ENCODE data around the gene KCTD6.

KCTD6 gene

GRCh38 chr3:58471025-58471887, 20.6 kb upstream of the KCTD6 start:
- Histone ChIP-seq H3K9me3 (ENCODE audit: insufficient read depth, low read depth, low read length) (no peaks in the 10 kb centered on the region), H3K27me3 (ENCODE audit: insufficient read depth, low read length) (no peaks in the 10 kb centered on the region), H3K9ac (ENCODE audit: low read depth, low read length) (no peak overlapping the region), H3K4me3 (ENCODE audit: low read length) (no peak overlapping the region), H3K27ac (ENCODE audit: low read length) (no peak overlapping the region), H3K4me1 (ENCODE audit: insufficient read depth, low read length) (peaks cover 16% of the 10 kb centered on the region), H3K36me3 (ENCODE audit: insufficient read depth, low read depth, low read length) (no peaks in the 10 kb centered on the region)

- Histone ChIP-seq H3K9me3 (ENCODE audit: insufficient read depth, low read depth, low read length) (no peaks in the 10 kb centered on the region), H3K27me3 (ENCODE audit: insufficient read depth, low read length) (no peaks in the 10 kb centered on the region), H3K4me1 (ENCODE audit: insufficient read depth, low read length) (peaks cover 16% of the 10 kb centered on the region), H3K27ac (ENCODE audit: low read length) (no peak overlapping the region), H3K9ac (ENCODE audit: low read depth, low read length) (no peak overlapping the region), H3K4me3 (ENCODE audit: low read length) (no peak overlapping the region), H3K36me3 (ENCODE audit: insufficient read depth, low read depth, low read length) (no peaks in the 10 kb centered on the region)
Measured at GRCh38 chr3:58473275-58473674, 18.6 kb upstream of the KCTD6 start.

- H3K27ac ChIP-seq (ENCODE audit: low read length) = no peak overlapping the region
- H3K4me3 ChIP-seq (ENCODE audit: low read length) = no peak overlapping the region
- no peaks in the 10 kb centered on the region for H3K9me3 ChIP-seq (ENCODE audit: insufficient read depth, low read depth, low read length)
- H3K9ac ChIP-seq (ENCODE audit: low read depth, low read length) = no peak overlapping the region
- no peaks in the 10 kb centered on the region for H3K36me3 ChIP-seq (ENCODE audit: insufficient read depth, low read depth, low read length)
- H3K4me1 ChIP-seq (ENCODE audit: insufficient read depth, low read length) = peaks cover 16% of the 10 kb centered on the region
- no peaks in the 10 kb centered on the region for H3K27me3 ChIP-seq (ENCODE audit: insufficient read depth, low read length)
Measured at GRCh38 chr3:58474348-58474911, 17.5 kb upstream of the KCTD6 start.

- no peaks in the 10 kb centered on the region for H3K27me3 ChIP-seq (ENCODE audit: insufficient read depth, low read length)
- peaks cover 16% of the 10 kb centered on the region for H3K4me1 ChIP-seq (ENCODE audit: insufficient read depth, low read length)
- no peaks in the 10 kb centered on the region for H3K36me3 ChIP-seq (ENCODE audit: insufficient read depth, low read depth, low read length)
- no peak overlapping the region for H3K9ac ChIP-seq (ENCODE audit: low read depth, low read length)
- no peak overlapping the region for H3K27ac ChIP-seq (ENCODE audit: low read length)
- H3K9me3 ChIP-seq (ENCODE audit: insufficient read depth, low read depth, low read length) = no peaks in the 10 kb centered on the region
- H3K4me3 ChIP-seq (ENCODE audit: low read length) = no peak overlapping the region
Measured at GRCh38 chr3:58474967-58475578, 16.8 kb upstream of the KCTD6 start.

GRCh38 chr3:58478781-58479180, 13.1 kb upstream of the KCTD6 start:
- H3K4me1 ChIP-seq (ENCODE audit: insufficient read depth, low read length) = no peaks in the 10 kb centered on the region
- no peaks in the 10 kb centered on the region for H3K36me3 ChIP-seq (ENCODE audit: insufficient read depth, low read depth, low read length)
- no peak overlapping the region for H3K9ac ChIP-seq (ENCODE audit: low read depth, low read length)
- H3K27ac ChIP-seq (ENCODE audit: low read length) = no peak overlapping the region
- no peak overlapping the region for H3K4me3 ChIP-seq (ENCODE audit: low read length)
- H3K27me3 ChIP-seq (ENCODE audit: insufficient read depth, low read length) = no peaks in the 10 kb centered on the region
- no peaks in the 10 kb centered on the region; the same call in 1 of the 2 replicates for H3K9me3 ChIP-seq (ENCODE audit: insufficient read depth, low read depth, low read length)

- Histone ChIP-seq H3K27ac (ENCODE audit: low read length) (no peak overlapping the region), H3K4me1 (ENCODE audit: insufficient read depth, low read length) (no peaks in the 10 kb centered on the region), H3K4me3 (ENCODE audit: low read length) (no peak overlapping the region), H3K36me3 (ENCODE audit: insufficient read depth, low read depth, low read length) (no peaks in the 10 kb centered on the region), H3K9ac (ENCODE audit: low read depth, low read length) (no peak overlapping the region), H3K9me3 (ENCODE audit: insufficient read depth, low read depth, low read length) (no peaks in the 10 kb centered on the region; the same call in 1 of the 2 replicates), H3K27me3 (ENCODE audit: insufficient read depth, low read length) (no peaks in the 10 kb centered on the region)
Measured at GRCh38 chr3:58480309-58480708, 11.6 kb upstream of the KCTD6 start.

- no peak overlapping the region for H3K4me3 ChIP-seq (ENCODE audit: low read length)
- H3K9ac ChIP-seq (ENCODE audit: low read depth, low read length) = no peak overlapping the region
- no peak overlapping the region for H3K27ac ChIP-seq (ENCODE audit: low read length)
- no peaks in the 10 kb centered on the region; the same call in 1 of the 2 replicates for H3K27me3 ChIP-seq (ENCODE audit: insufficient read depth, low read length)
- no peaks in the 10 kb centered on the region; the same call in 1 of the 2 replicates for H3K9me3 ChIP-seq (ENCODE audit: insufficient read depth, low read depth, low read length)
- no peaks in the 10 kb centered on the region for H3K36me3 ChIP-seq (ENCODE audit: insufficient read depth, low read depth, low read length)
- H3K4me1 ChIP-seq (ENCODE audit: insufficient read depth, low read length) = no peaks in the 10 kb centered on the region
Measured at GRCh38 chr3:58482917-58483636, 8.8 kb upstream of the KCTD6 start.

GRCh38 chr3:58484045-58484721, 7.7 kb upstream of the KCTD6 start:
- Histone ChIP-seq H3K9me3 (ENCODE audit: insufficient read depth, low read depth, low read length) (no peaks in the 10 kb centered on the region; the same call in 1 of the 2 replicates), H3K9ac (ENCODE audit: low read depth, low read length) (no peak overlapping the region), H3K4me3 (ENCODE audit: low read length) (no peak overlapping the region), H3K36me3 (ENCODE audit: insufficient read depth, low read depth, low read length) (no peaks in the 10 kb centered on the region), H3K27ac (ENCODE audit: low read length) (no peak overlapping the region), H3K27me3 (ENCODE audit: insufficient read depth, low read length) (no peaks in the 10 kb centered on the region; the same call in 1 of the 2 replicates), H3K4me1 (ENCODE audit: insufficient read depth, low read length) (no peaks in the 10 kb centered on the region)

GRCh38 chr3:58484722-58485069, 7.2 kb upstream of the KCTD6 start:
- Histone ChIP-seq H3K4me1 (ENCODE audit: insufficient read depth, low read length) (no peaks in the 10 kb centered on the region), H3K36me3 (ENCODE audit: insufficient read depth, low read depth, low read length) (no peaks in the 10 kb centered on the region), H3K9me3 (ENCODE audit: insufficient read depth, low read depth, low read length) (no peaks in the 10 kb centered on the region; the same call in 1 of the 2 replicates), H3K9ac (ENCODE audit: low read depth, low read length) (no peak overlapping the region), H3K27me3 (ENCODE audit: insufficient read depth, low read length) (no peaks in the 10 kb centered on the region; the same call in 1 of the 2 replicates), H3K27ac (ENCODE audit: low read length) (no peak overlapping the region), H3K4me3 (ENCODE audit: low read length) (no peak overlapping the region)

- no peaks in the 10 kb centered on the region for H3K36me3 ChIP-seq (ENCODE audit: insufficient read depth, low read depth, low read length)
- H3K27me3 ChIP-seq (ENCODE audit: insufficient read depth, low read length) = no peaks in the 10 kb centered on the region; the same call in 1 of the 2 replicates
- H3K27ac ChIP-seq (ENCODE audit: low read length) = no peak overlapping the region
- H3K9ac ChIP-seq (ENCODE audit: low read depth, low read length) = no peak overlapping the region
- no peak overlapping the region for H3K4me3 ChIP-seq (ENCODE audit: low read length)
- H3K9me3 ChIP-seq (ENCODE audit: insufficient read depth, low read depth, low read length) = no peaks in the 10 kb centered on the region
- H3K4me1 ChIP-seq (ENCODE audit: insufficient read depth, low read length) = no peaks in the 10 kb centered on the region
Measured at GRCh38 chr3:58485801-58486435, 6.0 kb upstream of the KCTD6 start.
